T-helper 2 cell (primary cell): ENCODE measurements around the gene IGF2BP1.
"Not testable (repeated sequence)": the region's sequence is repeated elsewhere in the genome, so short reads cannot be mapped to it uniquely, and the experiment has no call there.

ENCODE experiments used
- DNase-seq, 5 experiments: peaks; one replicate each; pipeline versions ENCODE4 v3.0.0 to v3.0.0-alpha.2; 2012 to 2022

IGF2BP1 gene

GRCh38 chr17:49054342-49055092 is 57.3 kb downstream of the IGF2BP1 start:
- DNase-seq = no peak

- DNase-seq = no peak
Observed at GRCh38 chr17:49055181-49055927, 58.2 kb downstream of the IGF2BP1 start.

GRCh38 chr17:49061524-49061943 is 64.3 kb downstream of the IGF2BP1 start:
- DNase-seq = no peak

GRCh38 chr17:49063652-49064051 is 66.5 kb downstream of the IGF2BP1 start:
- DNase-seq = no peak

- DNase-seq = no peak
Observed at GRCh38 chr17:49067163-49067562, 70.0 kb downstream of the IGF2BP1 start.

GRCh38 chr17:49069585-49070273 is 72.5 kb downstream of the IGF2BP1 start:
- no peak for DNase-seq

GRCh38 chr17:49071106-49071505 is 73.9 kb downstream of the IGF2BP1 start:
- DNase-seq = no peak

GRCh38 chr17:49074851-49075540 is 77.8 kb downstream of the IGF2BP1 start:
- DNase-seq = no peak

- DNase-seq = no peak
Observed at GRCh38 chr17:49076573-49077384, 79.6 kb downstream of the IGF2BP1 start.

GRCh38 chr17:49078248-49078647 is 81.1 kb downstream of the IGF2BP1 start:
- no peak for DNase-seq

GRCh38 chr17:49079840-49080663 is 82.9 kb downstream of the IGF2BP1 start:
- DNase-seq = no peak

GRCh38 chr17:49082231-49082630 is 85.0 kb downstream of the IGF2BP1 start:
- DNase-seq = no peak

GRCh38 chr17:49085046-49085445 is 87.9 kb downstream of the IGF2BP1 start:
- DNase-seq = not testable (repeated sequence)

GRCh38 chr17:49085565-49086315 is 88.6 kb downstream of the IGF2BP1 start:
- no peak for DNase-seq

GRCh38 chr17:49086316-49086605 is 89.1 kb downstream of the IGF2BP1 start:
- no peak for DNase-seq

GRCh38 chr17:49086649-49087048 is 89.5 kb downstream of the IGF2BP1 start:
- DNase-seq = no peak

- no peak for DNase-seq
Observed at GRCh38 chr17:49089094-49089493, 91.9 kb downstream of the IGF2BP1 start.

GRCh38 chr17:49090878-49091594 is 93.9 kb downstream of the IGF2BP1 start:
- no peak for DNase-seq

GRCh38 chr17:49093131-49093530 is 95.9 kb downstream of the IGF2BP1 start:
- no peak for DNase-seq

- no peak for DNase-seq
Observed at GRCh38 chr17:49100601-49101000, 103.4 kb downstream of the IGF2BP1 start.
